Right lobe of liver (tissue), 6 donors: ENCODE measurements around the gene HECW1. TPM values are rescaled to one million over a fixed set of nuclear protein-coding genes. Genes with fewer than 3 reads are reported as not detected.

Experiments used
- ATAC-seq, 4 donors: fragments of 200-7000 bp; cut with Tn5 transposase; one replicate each; pipeline ENCODE4 v1.9.1; 2020; ENCODE audit warnings: mild to moderate bottlenecking in 4 of 4, moderate library complexity in 4 of 4
- DNase-seq, 3 donors: peaks; one replicate each; pipeline ENCODE4 v3.0.0-alpha.2; 2020
- H3K27ac ChIP-seq, 3 donors: fragments of 200-600 bp; one replicate each; pipeline ENCODE4 v1.8.0; 2022
- H3K27me3 ChIP-seq, 2 donors: fragments of 200-600 bp; one replicate each; pipeline ENCODE4 v1.8.0; 2022
- H3K36me3 ChIP-seq, 4 donors: fragments of 200-600 bp; sonication (generic) in 1 of 4; one replicate each; pipeline versions ENCODE4 v1.5.1 to v1.8.0; 2017 to 2022; ENCODE audit warnings: control low read depth in 1 of 4
- H3K4me1 ChIP-seq, 4 donors: fragments of 200-600 bp; sonication (generic) in 1 of 4; one replicate each; pipeline versions ENCODE4 v1.5.1 to v1.8.0; 2017 to 2022; ENCODE audit warnings: control low read depth in 1 of 4
- H3K4me3 ChIP-seq, 3 donors: fragments of 200-600 bp; one replicate each; pipeline ENCODE4 v1.8.0; 2022
- H3K9me3 ChIP-seq, 4 donors: fragments of 200-600 bp; sonication (generic) in 1 of 4; one replicate each; pipeline versions ENCODE4 v1.5.1 to v1.8.0; 2017 to 2022; ENCODE audit warnings: control low read depth in 1 of 4
- POLR2A ChIP-seq: fragments of 450-650 bp; IDR thresholded peaks from one replicate; pipeline ENCODE4 v1.6.1; 2017; ENCODE audit warnings: antibody characterized with exemption, mild to moderate bottlenecking
- WGBS: methylation state at CpG from one replicate; pipeline ENCODE4 v1.1.6; 2018; ENCODE audit warnings: low coverage, low lambda C conversion rate; ENCODE audit not compliant: insufficient coverage; ENCODE audit errors: missing lambda C conversion rate; 5-methylcytosine and 5-hydroxymethylcytosine counted together
- intact Hi-C, 2 donors: fragments of 100-400 bp; cut with DNase I; formaldehyde crosslinking; loops; one replicate each; pipeline versions ENCODE4 v1.11.2 to v1.14.1; 2022
- total RNA-seq, 6 experiments: library from RNA; depleted of rRNA in 2 of 6; stranded (reverse); fragments of >200 nt in 2 of 6; fragmentation: NEBNext Ultra II Directional in 3 of 6; extraction: Animal tissue kit (Norgen Biotek cat#: 25700) in 3 of 6; gene quantifications; one replicate each; pipeline versions ENCODE4 v1.1.0 to v1.2.4, GENCODE V29; 2016 to 2023
- TF ChIP-seq, protein P1 (sequence below), 4 donors: fragments of 200-600 bp in 3 of 4; fragments of 450-650 bp in 1 of 4; IDR thresholded peaks; one replicate each; pipeline versions ENCODE4 v1.5.1 to v1.8.0; 2016 to 2022; ENCODE audit warnings: antibody characterized with exemption in 4 of 4, mild to moderate bottlenecking in 2 of 4
- donor health status: DM: no; HTN: yes; CAD: no.
- donor health status: DM: no; HTN: no; CAD: no.
- donor health status: DM: no; HTN: no; CAD: no.
- donor health status: DM: no; HTN: yes; CAD: no.
- donor health status: DM: no; HTN: yes; CAD: no.

The HECW1 gene
- total RNA-seq, 6 experiments from 2014 or later = 0.02 to 0.87 (median 0.09) TPM; not detected in 1

DNA sequence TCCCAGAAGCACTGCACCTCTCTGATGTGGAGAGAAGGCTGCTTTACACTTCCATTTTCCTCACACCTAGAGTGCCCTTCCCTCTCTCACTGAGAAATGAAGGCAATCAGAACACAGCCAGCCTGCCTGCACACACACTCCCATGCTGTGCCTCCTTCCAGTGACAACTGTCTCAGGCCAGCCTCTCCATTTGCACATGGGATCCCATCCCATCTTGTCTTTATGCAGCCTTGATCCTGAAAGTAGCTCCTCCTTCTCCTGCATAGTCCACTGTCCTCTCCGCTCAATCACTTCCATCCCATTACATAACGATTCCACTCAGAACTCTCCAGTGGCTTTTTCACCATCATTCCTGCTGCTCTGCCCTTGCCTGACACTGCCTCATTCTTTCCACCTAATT, 266.8 kb downstream of the HECW1 start:
- TF ChIP-seq POLR2A = no peak
- TF ChIP-seq, protein P1, sequence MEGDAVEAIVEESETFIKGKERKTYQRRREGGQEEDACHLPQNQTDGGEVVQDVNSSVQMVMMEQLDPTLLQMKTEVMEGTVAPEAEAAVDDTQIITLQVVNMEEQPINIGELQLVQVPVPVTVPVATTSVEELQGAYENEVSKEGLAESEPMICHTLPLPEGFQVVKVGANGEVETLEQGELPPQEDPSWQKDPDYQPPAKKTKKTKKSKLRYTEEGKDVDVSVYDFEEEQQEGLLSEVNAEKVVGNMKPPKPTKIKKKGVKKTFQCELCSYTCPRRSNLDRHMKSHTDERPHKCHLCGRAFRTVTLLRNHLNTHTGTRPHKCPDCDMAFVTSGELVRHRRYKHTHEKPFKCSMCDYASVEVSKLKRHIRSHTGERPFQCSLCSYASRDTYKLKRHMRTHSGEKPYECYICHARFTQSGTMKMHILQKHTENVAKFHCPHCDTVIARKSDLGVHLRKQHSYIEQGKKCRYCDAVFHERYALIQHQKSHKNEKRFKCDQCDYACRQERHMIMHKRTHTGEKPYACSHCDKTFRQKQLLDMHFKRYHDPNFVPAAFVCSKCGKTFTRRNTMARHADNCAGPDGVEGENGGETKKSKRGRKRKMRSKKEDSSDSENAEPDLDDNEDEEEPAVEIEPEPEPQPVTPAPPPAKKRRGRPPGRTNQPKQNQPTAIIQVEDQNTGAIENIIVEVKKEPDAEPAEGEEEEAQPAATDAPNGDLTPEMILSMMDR (IDR thresholded peaks at IDR 0.05) = no peak
- Histone ChIP-seq H3K27me3 (no peaks in the 10 kb centered on the region), H3K4me3 (no peak overlapping the region), H3K9me3 (no peaks in the 10 kb centered on the region), H3K36me3 (no peaks in the 10 kb centered on the region), H3K27ac (no peak overlapping the region), H3K4me1 (no peaks in the 10 kb centered on the region)
- ATAC-seq = no peak
- intact Hi-C loops = no loop called here
- DNase-seq = no peak
- WGBS = 69% methylated on average over 2 of the region's 2 CpGs

DNA sequence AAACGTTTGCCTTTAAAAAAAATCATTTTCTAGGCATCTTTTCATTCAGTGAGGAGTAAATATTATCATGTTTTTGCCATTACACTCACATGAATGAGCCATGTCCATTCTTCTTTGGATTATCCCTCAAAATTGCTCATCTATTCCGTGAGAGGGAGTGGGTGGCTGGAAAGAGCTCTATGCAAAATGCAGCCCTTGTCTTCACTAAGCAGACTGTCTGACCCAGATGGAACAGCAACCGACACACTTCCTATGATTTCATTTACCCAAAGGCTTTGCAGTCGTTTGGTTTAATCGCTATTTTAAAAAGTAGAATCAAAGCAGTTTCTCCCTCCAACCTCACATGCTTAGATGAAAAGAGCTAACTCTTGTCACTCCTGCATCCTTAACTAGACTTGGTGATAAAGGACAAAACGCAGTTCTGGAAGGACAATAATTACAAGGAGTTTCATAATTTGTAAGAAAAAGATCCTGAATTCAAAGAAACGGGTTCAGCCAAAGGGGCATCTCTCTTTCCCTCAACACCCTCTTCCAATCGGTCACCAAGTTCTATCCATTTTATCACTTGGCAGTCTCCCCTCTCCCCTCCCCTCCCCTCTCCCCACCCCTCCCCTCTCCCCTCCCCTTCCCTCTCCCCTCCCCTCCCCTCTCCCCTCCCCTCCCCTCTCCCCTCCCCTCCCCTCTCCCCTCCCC, 272.3 kb downstream of the HECW1 start:
- DNase-seq = no peak
- Histone ChIP-seq H3K4me3 (no peak overlapping the region), H3K4me1 (no peaks in the 10 kb centered on the region), H3K36me3 (no peaks in the 10 kb centered on the region), H3K9me3 (no peaks in the 10 kb centered on the region), H3K27ac (no peak overlapping the region), H3K27me3 (no peaks in the 10 kb centered on the region)
- no peak for ATAC-seq
- intact Hi-C loops = no loop called here
- TF ChIP-seq, protein P1 (IDR thresholded peaks at IDR 0.05) = no peak
- no peak for TF ChIP-seq POLR2A
- 50% methylated on average over 8 of the region's 8 CpGs for WGBS

DNA sequence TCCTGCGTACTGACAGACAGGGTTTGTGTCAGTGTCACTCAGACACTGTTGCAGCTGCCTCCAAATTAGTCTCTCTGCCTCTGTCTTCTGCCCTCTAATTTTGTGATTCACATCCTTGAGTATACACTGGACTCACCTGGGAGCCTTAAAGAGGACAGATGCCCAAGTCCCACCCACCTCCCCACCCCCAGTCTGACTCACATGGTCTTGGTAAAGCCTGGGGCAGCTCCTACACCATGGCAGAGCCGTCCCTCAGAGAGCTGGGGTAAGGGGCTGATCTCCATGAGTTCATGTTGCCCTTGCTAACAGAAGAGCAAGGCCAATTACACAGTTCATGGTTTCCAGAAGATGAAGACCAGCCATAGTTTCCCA, 272.8 kb downstream of the HECW1 start:
- WGBS = 39% methylated on average over 2 of the region's 2 CpGs
- H3K27ac ChIP-seq = no peak overlapping the region
- no peak overlapping the region for H3K4me3 ChIP-seq
- intact Hi-C loops = no loop called here
- H3K9me3 ChIP-seq = no peaks in the 10 kb centered on the region
- no peaks in the 10 kb centered on the region for H3K36me3 ChIP-seq
- H3K4me1 ChIP-seq = no peaks in the 10 kb centered on the region
- no peak for TF ChIP-seq POLR2A
- TF ChIP-seq, protein P1 (IDR thresholded peaks at IDR 0.05) = no peak
- DNase-seq (no peak), ATAC-seq (no peak)
- no peaks in the 10 kb centered on the region for H3K27me3 ChIP-seq

DNA sequence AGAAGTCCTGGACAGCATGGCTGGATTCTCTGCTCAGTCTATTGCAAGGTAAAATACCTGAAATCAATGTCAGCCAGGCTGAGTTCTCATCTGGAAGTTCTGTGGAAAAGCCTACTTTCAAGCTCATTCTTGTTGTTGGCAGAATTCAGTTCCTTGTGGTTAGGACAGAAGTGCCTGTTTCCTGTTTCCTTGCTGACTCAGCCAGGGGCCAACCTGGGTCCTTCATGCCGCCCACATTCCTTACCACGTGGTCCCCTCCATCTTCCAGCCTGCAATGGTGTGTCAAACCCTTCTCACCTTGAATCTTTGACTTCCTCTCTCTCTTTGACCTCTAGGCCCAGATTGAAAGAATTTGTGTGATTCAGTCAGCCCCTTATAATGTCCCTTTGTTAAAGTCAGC, 273.4 kb downstream of the HECW1 start:
- H3K36me3 ChIP-seq = no peaks in the 10 kb centered on the region
- no peaks in the 10 kb centered on the region for H3K4me1 ChIP-seq
- no CpG with 5 or more reads among the region's 2 CpGs for WGBS
- intact Hi-C loops = no loop called here
- no peak for DNase-seq
- TF ChIP-seq, protein P1 (IDR thresholded peaks at IDR 0.05) = no peak
- no peak for TF ChIP-seq POLR2A
- no peaks in the 10 kb centered on the region for H3K27me3 ChIP-seq
- no peaks in the 10 kb centered on the region for H3K9me3 ChIP-seq
- no peak overlapping the region for H3K27ac ChIP-seq
- no peak for ATAC-seq
- no peak overlapping the region for H3K4me3 ChIP-seq

DNA sequence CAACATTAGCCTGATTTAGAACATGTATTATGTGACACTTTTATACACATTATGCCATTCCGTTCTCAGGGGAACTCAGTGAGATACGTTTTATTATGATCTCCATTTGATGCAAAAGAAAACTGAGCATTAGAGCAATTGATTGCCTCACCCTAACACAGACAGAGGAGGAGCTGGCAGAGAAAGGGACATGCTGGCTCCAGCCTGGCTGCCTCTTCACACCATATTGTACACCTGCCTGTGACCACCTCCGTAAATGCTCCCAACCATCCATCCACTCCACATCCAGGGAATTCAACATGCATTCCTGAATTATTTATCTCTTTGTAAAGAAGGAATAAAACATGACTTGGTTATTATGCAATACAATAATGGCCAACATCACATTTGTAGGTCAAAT, 275.5 kb downstream of the HECW1 start:
- Histone ChIP-seq H3K4me3 (no peak overlapping the region), H3K27ac (no peak overlapping the region), H3K9me3 (no peaks in the 10 kb centered on the region), H3K36me3 (no peaks in the 10 kb centered on the region), H3K4me1 (no peaks in the 10 kb centered on the region), H3K27me3 (no peaks in the 10 kb centered on the region)
- 85% methylated on average over 3 of the region's 3 CpGs for WGBS
- intact Hi-C loops = no loop called here
- ATAC-seq (no peak), DNase-seq (no peak)
- no peak for TF ChIP-seq POLR2A
- TF ChIP-seq, protein P1 (IDR thresholded peaks at IDR 0.05) = no peak
